ENCODE results near the gene PREX1.

- TF ChIP-seq CTCF (IDR thresholded peaks at IDR 0.05 in 8 of 11, conservative IDR thresholded peaks at IDR 0.05 in 3 of 11) (no peak), POLR2AphosphoS5 (IDR thresholded peaks at IDR 0.05) (no peak), POLR2A (IDR thresholded peaks at IDR 0.05) (no peak)
These were observed 207.7 kb downstream of the PREX1 start for GRCh38 chr20:48620154-48620506.

Measured in spleen (tissue), 7 donors.